A673 (cell line): Measurements from ENCODE around the gene LARP1. TPM values are rescaled to one million over a fixed set of nuclear protein-coding genes. Genes with fewer than 3 reads are reported as not detected.
"Not testable (repeated sequence)": the region's sequence is repeated elsewhere in the genome, so short reads cannot be mapped to it uniquely, and the experiment has no call there.

Experiments
- BruUV-seq: library from RNA; stranded (reverse); fragments of 400-500 nt; replicated peaks from 2 replicates; lab custom pipeline; 2021; lab: Mats Ljungman, UMichigan
- CTCF ChIA-PET: fragments of 300-600 bp; sonication (Branson Sonifier 250); formaldehyde crosslinking; loops from one replicate; lab custom pipeline; 2022; ENCODE audit warnings: antibody characterized with exemption; lab: Charles Lee
- POLR2A ChIA-PET: fragments of 300-600 bp; sonication (Branson Sonifier 250); formaldehyde crosslinking; loops from one replicate; lab custom pipeline; 2022; ENCODE audit warnings: antibody characterized with exemption; ENCODE audit not compliant: low non-redundant PET; lab: Charles Lee
- DNase-seq: peaks from one replicate; pipeline ENCODE4 v3.0.0-alpha.2; 2015; ENCODE audit warnings: low spot score
- H3K27ac ChIP-seq: fragments of 200-600 bp; sonication (generic); 2 replicates; pipeline ENCODE4 v1.5.1; 2016; ENCODE audit warnings: mixed run types, low read depth, mild to moderate bottlenecking, mixed read lengths, antibody characterized with exemption, low read length; ENCODE audit not compliant: poor library complexity, severe bottlenecking
- H3K27me3 ChIP-seq: fragments of 200-600 bp; sonication (generic); replicated peaks from 2 replicates; pipeline ENCODE4 v1.6.1; 2017; ENCODE audit warnings: mixed run types, low read depth, mild to moderate bottlenecking, mixed read lengths, antibody characterized with exemption, low read length; ENCODE audit not compliant: insufficient read depth, poor library complexity
- H3K36me3 ChIP-seq: fragments of 200-600 bp; sonication (generic); 2 replicates; pipeline ENCODE4 v1.6.1; 2016; ENCODE audit warnings: mixed run types, mild to moderate bottlenecking, mixed read lengths, antibody characterized with exemption, low read length; ENCODE audit not compliant: insufficient read depth, poor library complexity, severe bottlenecking
- H3K4me1 ChIP-seq: fragments of 200-600 bp; sonication (generic); 2 replicates; pipeline ENCODE4 v1.6.1; 2017; ENCODE audit warnings: mixed run types, mild to moderate bottlenecking, mixed read lengths, antibody characterized with exemption, low read length; ENCODE audit not compliant: insufficient read depth, poor library complexity, severe bottlenecking
- H3K4me3 ChIP-seq: fragments of 200-600 bp; sonication (generic); 2 replicates; pipeline ENCODE4 v1.5.1; 2016; ENCODE audit warnings: low read depth, mixed run types, mild to moderate bottlenecking, mixed read lengths, low read length; ENCODE audit not compliant: poor library complexity, severe bottlenecking
- H3K9me3 ChIP-seq: fragments of 200-600 bp; sonication (generic); 2 replicates; pipeline ENCODE4 v1.6.1; 2016; ENCODE audit warnings: mixed run types, low read depth, mild to moderate bottlenecking, mixed read lengths, antibody characterized with exemption, low read length; ENCODE audit not compliant: poor library complexity, severe bottlenecking
- EZH2 ChIP-seq: fragments of 200-600 bp; sonication (generic); IDR thresholded peaks from 2 replicates; pipeline ENCODE4 v1.6.1; 2017; ENCODE audit warnings: borderline replicate concordance, low read depth, mild to moderate bottlenecking, mixed read lengths, antibody characterized with exemption, low read length; ENCODE audit not compliant: poor library complexity, severe bottlenecking
- intact Hi-C: fragments of 100-400 bp; cut with micrococcal nuclease; formaldehyde crosslinking; loops from one replicate; pipeline ENCODE4 v1.10.0; 2022; ENCODE audit not compliant: unreplicated experiment
- total RNA-seq: library from RNA; stranded (reverse); gene quantifications from 2 replicates; pipeline ENCODE4 v1.2.3, GENCODE V29; 2021
- TF ChIP-seq, protein P1 (sequence below): fragments of 300-800, 200-600 bp; sonication (generic); conservative IDR thresholded peaks from 2 replicates; pipeline ENCODE4 v1.5.1; 2017; ENCODE audit warnings: low read depth, mild to moderate bottlenecking, antibody characterized with exemption, low read length, moderate library complexity, mixed read lengths

LARP1 gene
- total RNA-seq, 1 experiment from 2014 or later: 257 TPM

DNA sequence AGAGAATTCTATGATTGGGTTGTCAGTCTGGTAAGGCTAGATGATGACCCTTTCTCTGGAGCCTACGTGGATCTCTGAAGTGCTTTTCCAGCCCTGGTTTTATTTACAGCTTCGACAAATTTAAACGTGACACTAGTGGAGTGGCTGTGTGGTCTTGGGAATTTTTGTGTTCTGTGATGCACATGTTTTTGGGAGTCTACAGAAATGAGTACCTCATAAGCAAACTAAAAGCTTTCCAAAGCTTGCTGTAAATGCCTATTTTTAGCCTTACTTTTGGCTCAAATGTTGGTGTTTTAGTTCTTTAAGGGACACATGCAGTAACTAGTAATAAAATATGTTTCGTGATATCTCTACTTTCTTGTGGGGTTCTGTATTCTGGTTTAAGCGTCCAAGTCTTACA, 3.3 kb downstream of the LARP1 start:
- intact Hi-C loops: loop anchor here (5.0 kb wide), 1 partner anchor 54 kb away; no protein-coding TSS in a partner anchor
- CTCF ChIA-PET: no interaction called here
- Histone ChIP-seq H3K27ac (peak overlapping the region; percentile 30), H3K4me3 (peak overlapping the region; percentile 41), H3K27me3 (no peaks in the 10 kb centered on the region), H3K4me1 (peaks cover 34% of the 10 kb centered on the region), H3K9me3 (no peaks in the 10 kb centered on the region), H3K36me3 (no peaks in the 10 kb centered on the region)
- DNase-seq: no peak
- POLR2A ChIA-PET: no interaction called here
- BruUV-seq: no TSS peak
- TF ChIP-seq, protein P1, sequence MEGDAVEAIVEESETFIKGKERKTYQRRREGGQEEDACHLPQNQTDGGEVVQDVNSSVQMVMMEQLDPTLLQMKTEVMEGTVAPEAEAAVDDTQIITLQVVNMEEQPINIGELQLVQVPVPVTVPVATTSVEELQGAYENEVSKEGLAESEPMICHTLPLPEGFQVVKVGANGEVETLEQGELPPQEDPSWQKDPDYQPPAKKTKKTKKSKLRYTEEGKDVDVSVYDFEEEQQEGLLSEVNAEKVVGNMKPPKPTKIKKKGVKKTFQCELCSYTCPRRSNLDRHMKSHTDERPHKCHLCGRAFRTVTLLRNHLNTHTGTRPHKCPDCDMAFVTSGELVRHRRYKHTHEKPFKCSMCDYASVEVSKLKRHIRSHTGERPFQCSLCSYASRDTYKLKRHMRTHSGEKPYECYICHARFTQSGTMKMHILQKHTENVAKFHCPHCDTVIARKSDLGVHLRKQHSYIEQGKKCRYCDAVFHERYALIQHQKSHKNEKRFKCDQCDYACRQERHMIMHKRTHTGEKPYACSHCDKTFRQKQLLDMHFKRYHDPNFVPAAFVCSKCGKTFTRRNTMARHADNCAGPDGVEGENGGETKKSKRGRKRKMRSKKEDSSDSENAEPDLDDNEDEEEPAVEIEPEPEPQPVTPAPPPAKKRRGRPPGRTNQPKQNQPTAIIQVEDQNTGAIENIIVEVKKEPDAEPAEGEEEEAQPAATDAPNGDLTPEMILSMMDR: no peak
- TF ChIP-seq EZH2: no peak

GRCh38 chr5:154758977-154759376, 3.8 kb downstream of the LARP1 start:
- no peak overlapping the region for H3K27ac ChIP-seq
- BruUV-seq: no TSS peak
- no peaks in the 10 kb centered on the region for H3K27me3 ChIP-seq
- H3K4me1 ChIP-seq: peaks cover 29% of the 10 kb centered on the region
- ChIA-PET POLR2A (no interaction called here), CTCF (no interaction called here)
- intact Hi-C loops: loop anchor here (5.0 kb wide), 1 partner anchor 53 kb away; no protein-coding TSS in a partner anchor
- DNase-seq: no peak
- no peak overlapping the region for H3K4me3 ChIP-seq
- TF ChIP-seq EZH2: no peak
- TF ChIP-seq, protein P1: no peak
- H3K9me3 ChIP-seq: no peaks in the 10 kb centered on the region
- H3K36me3 ChIP-seq: no peaks in the 10 kb centered on the region

GRCh38 chr5:154759868-154760267, 4.7 kb downstream of the LARP1 start:
- CTCF ChIA-PET, POLR2A ChIA-PET, H3K36me3 ChIP-seq, H3K27me3 ChIP-seq, DNase-seq, H3K4me3 ChIP-seq, BruUV-seq, H3K9me3 ChIP-seq: not testable (repeated sequence)
- peak overlapping the region; percentile 22 for H3K27ac ChIP-seq
- peaks cover 25% of the 10 kb centered on the region for H3K4me1 ChIP-seq
- intact Hi-C loops: loop anchor here (5.0 kb wide), 1 partner anchor 52 kb away; no protein-coding TSS in a partner anchor

DNA sequence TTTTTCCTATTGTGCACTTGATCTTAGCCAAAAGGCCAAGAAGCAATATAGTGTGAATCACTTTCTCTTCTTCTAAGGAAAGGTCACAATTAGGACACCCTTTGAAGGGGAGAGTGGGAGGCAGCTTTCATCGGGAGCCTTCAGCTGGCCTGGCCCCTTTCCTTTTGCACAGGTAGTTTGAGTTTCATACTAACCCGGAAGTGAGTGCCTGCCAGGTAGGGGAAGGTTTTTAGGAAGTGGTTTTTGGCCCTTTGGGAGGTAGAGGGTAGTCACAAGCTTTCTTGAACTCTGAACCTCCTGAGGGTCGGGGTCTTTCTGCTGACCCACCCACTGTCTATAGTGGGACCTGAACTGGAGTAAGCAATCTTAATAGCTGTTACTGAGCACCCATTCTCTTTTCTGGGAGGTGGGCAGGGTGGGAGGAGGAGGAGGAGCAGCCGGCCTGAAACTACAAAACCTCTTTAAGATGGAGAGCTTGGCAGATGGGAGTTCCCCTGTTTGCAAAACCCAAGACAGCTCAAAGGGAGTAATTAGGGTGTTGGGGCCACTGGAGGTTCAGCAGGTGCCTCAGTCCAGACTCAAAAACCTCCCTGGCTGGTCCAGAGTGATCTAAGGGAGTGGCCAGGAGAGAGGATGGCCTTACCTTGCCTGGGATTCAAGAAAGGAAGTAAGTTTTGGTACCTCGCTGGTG, 6.0 kb downstream of the LARP1 start:
- H3K9me3 ChIP-seq: no peaks in the 10 kb centered on the region
- BruUV-seq: no TSS peak
- ChIA-PET POLR2A (no interaction called here), CTCF (no interaction called here)
- TF ChIP-seq, protein P1: no peak
- TF ChIP-seq EZH2: no peak
- no peak overlapping the region for H3K27ac ChIP-seq
- no peak for DNase-seq
- H3K4me3 ChIP-seq: no peak overlapping the region
- H3K4me1 ChIP-seq: peaks cover 31% of the 10 kb centered on the region
- H3K36me3 ChIP-seq: no peaks in the 10 kb centered on the region
- intact Hi-C loops: no loop called here
- H3K27me3 ChIP-seq: no peaks in the 10 kb centered on the region
